Effector CD8-positive, alpha-beta T cell (primary cell): ENCODE measurements around the gene LHFPL5.
A peak's percentile ranks its signal among the peaks of the same experiment; 100 is the strongest.

Experiments used
- DNase-seq: peaks from one replicate; lab custom pipeline; 2025; lab: John Stamatoyannopoulos, UW
- total RNA-seq, 4 experiments: gene quantifications; one replicate each; lab custom pipeline; 2026; lab: John Stamatoyannopoulos, UW

The LHFPL5 gene
- total RNA-seq = 0 to 0.35 (median 0.10) reads per million in 4 experiments

GRCh38 chr6:35804996-35805736 lies at the start of gene LHFPL5:
TSS of gene LHFPL5 (plus strand) at chr6:35805352. CDS start at chr6:35805671, 319 bp downstream.
- peak; percentile 17 for DNase-seq

GRCh38 chr6:35757456-35758123 lies 47.6 kb upstream of the LHFPL5 start:
- no peak for DNase-seq

- no peak for DNase-seq
These were observed 45.7 kb upstream of the LHFPL5 start for GRCh38 chr6:35759426-35759825.

DNA sequence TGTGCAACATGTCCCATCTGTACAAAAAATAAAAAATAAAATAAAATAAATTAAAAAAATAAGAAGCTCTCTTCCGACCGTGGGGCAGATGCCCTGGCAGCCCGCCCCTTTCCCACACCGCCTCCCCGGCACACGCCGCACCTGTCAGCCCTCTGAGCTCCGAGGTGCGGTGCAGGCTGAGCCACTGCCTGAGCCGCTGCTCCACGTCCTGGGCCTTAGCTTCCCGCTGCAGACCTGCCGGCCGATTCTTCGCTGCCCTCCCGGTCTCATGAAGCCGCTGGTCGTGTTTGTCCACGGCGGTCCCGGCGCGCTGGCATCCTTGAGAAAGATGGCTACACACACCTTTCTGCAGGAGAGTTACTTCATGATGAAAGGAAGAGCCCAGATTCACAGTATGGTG lies 39.4 kb upstream of the LHFPL5 start:
- DNase-seq = no peak

GRCh38 chr6:35769211-35769610 lies 35.9 kb upstream of the LHFPL5 start:
- DNase-seq = no peak

GRCh38 chr6:35771343-35771627 lies 33.9 kb upstream of the LHFPL5 start:
- no peak for DNase-seq

DNA sequence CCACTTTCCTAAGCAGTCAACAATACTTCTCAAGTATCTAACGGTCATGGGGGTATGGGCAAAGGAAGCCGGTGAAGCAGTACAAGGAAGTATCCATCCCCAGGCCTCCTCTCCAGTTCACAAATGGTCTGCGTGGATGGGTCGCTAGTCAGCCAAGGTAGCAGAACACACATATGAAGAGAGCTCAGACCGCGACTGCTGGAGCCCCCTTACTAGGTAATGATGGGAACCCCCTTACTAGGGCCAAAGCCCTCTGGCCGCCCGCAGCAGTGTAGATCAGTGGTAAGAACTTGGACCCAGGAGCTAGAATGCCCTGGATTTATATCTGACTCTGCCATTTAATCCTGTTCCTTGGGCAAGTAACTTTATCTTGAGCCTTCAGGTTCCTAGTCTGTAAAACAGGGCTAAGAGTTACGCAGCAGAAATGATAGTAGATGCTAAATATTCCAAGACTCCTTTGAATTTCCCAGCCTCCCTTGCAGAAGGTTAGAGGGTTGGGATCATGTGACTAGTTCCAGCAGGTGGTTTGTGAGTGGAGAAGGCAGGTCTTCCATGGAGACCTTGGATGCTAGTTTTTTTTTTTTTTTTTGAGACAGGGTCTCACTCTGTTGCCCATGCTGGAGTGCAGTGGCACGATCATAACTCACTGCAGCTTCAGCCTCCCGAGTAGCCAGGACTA lies 30.9 kb upstream of the LHFPL5 start:
- no peak for DNase-seq

DNA sequence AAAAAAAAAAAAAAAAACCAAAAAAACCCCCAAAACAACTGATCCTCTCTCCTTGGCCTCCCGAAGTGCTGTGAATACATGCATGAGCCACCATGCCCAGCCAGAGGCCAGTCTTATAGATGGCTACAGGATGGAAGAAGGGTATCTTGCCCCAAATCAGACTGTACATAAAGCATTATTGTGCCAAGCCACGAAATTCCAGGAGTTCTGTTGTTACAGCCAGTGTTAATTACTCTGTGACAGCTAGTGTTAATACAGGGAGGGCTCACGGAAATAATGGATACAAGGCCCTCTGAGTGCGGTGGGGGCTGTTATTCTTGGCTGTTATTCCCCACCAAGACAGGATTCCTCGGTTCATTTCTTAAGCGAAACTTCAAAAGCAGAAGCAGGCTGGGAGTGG lies 30.1 kb upstream of the LHFPL5 start:
- no peak for DNase-seq

GRCh38 chr6:35776364-35777215 lies 28.6 kb upstream of the LHFPL5 start, which contains the start of gene CLPSL2:
TSS of gene CLPSL2 (plus strand) at chr6:35776598. CDS start at chr6:35776619, 21 bp downstream.
- DNase-seq = no peak

GRCh38 chr6:35777356-35778102 lies 27.6 kb upstream of the LHFPL5 start:
- DNase-seq = no peak

- no peak for DNase-seq
These were observed 26.7 kb upstream of the LHFPL5 start for GRCh38 chr6:35778437-35778836.

GRCh38 chr6:35780719-35781118 lies 24.4 kb upstream of the LHFPL5 start, which contains the start of gene CLPSL1:
TSS of gene CLPSL1 (plus strand) at chr6:35781019. CDS start at chr6:35781111, 92 bp downstream.
- no peak for DNase-seq

GRCh38 chr6:35781290-35781689 lies 23.9 kb upstream of the LHFPL5 start:
- DNase-seq = no peak

DNA sequence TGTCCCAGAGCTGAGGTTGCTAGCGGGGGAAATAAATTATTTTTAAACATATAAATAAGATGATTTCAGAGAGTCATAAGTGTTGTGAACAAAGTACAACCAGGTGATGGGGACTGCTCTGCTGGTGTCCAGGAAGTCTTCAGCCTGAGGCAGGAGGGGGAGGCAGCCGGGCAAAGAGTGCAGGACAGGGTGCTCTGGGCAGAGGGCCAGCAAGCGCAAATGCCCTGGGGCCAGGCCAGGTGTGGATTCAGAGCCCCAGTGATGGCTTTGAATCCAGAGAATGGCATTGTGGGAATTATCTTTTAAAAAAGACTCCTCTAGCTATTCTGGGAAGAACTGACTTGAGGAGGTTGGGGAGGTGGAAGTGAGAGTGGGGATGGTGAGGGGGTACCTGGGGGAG lies 22.7 kb upstream of the LHFPL5 start:
- DNase-seq = no peak

GRCh38 chr6:35784200-35784599 lies 21.0 kb upstream of the LHFPL5 start:
- DNase-seq = no peak

GRCh38 chr6:35786272-35786671 lies 18.9 kb upstream of the LHFPL5 start:
- no peak for DNase-seq

DNA sequence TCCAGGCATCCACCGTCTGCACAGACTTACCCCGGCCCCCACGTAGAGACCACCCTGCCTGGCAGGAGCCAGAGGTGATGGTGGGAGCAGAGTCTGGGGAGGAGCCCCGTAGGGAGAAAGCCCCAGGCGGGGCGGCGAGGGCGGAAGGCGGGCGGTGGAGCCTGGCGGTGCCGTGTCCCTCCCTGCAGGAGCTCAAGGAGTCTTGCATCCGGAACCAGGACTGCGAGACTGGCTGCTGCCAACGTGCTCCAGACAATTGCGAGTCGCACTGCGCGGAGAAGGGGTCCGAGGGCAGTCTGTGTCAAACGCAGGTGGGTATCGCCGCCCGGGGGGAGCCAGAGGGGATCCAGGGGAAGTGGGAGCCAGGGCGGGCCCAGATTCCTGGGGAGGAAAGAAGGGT lies 18.3 kb upstream of the LHFPL5 start:
- no peak for DNase-seq

DNA sequence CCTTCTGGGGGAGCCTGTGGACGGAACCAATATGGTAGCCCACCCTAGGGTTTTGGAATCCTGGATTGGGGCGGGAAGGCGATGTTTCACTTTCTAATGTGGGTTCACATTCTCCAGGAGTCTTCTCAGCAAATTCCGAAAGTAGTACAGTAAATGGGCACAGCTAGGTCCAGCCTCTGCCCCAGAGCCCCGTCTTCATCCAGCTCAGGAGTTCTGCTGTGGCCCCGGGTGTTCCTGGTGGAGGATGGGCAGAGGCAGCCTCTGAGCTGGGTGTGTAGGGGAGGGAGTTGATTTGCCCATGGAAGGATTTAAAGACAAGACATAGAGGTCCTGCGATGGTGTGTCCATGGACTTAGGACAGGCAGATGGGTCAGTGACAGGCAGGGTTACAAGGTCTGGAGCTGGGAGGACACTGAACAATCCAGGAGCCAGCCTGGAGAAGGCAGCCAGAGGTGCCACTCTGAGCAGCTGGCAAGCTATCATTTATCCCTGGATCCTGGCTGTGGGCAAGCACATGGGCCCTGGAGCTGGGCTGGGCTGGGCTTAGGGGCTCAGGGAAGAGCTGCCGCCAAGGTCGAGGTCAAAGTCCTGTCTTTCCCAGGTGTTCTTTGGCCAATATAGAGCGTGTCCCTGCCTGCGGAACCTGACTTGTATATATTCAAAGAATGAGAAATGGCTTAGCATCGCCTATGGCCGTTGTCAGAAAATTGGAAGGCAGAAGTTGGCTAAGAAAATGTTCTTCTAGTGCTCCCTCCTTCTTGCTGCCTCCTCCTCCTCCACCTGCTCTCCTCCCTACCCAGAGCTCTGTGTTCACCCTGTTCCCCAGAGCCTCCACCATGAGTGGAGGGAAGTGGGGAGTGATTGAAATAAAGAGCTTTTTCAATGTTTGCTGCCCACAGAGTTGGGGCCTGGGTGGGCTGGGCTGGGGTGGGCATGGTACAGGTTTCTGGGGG lies 17.6 kb upstream of the LHFPL5 start:
- DNase-seq = no peak

- no peak for DNase-seq
These were observed 16.6 kb upstream of the LHFPL5 start for GRCh38 chr6:35788423-35788982.

DNA sequence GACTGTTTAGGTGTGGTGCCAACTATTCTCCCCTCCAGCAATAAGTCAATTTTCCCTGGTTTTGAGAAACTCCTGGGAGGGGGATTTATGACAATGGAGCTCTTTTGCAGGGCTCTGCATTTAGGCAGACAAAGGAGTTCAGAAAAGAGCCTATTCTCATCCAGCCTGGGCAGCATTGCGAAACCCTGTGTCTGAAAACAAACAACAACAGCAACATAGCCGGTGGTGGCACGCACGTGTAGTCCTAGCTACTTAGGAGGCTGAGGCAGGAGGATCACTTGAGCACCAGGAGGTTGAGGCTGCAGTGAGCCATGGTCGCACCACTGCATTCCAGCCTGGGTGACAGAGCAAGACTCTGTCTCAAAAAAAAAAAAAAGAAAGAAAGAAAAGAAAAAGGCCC lies 14.5 kb upstream of the LHFPL5 start:
- DNase-seq = no peak
